Osteocyte (in vitro differentiated cells): ENCODE measurements around the gene GRID1. TPM values are rescaled to one million over a fixed set of nuclear protein-coding genes. Genes with fewer than 3 reads are reported as not detected.

Source experiments
- DNase-seq: peaks from one replicate; pipeline ENCODE4 v3.0.0; 2021; ENCODE audit warnings: mixed read lengths; ENCODE audit not compliant: unreplicated experiment; ENCODE audit errors: extremely low spot score
- H3K27ac Mint-ChIP-seq: one replicate; pipeline ENCODE4 v1.8.0; 2021; ENCODE audit warnings: mild to moderate bottlenecking, mixed read lengths; ENCODE audit not compliant: unreplicated experiment
- H3K27me3 Mint-ChIP-seq: one replicate; pipeline ENCODE4 v1.8.0; 2021; ENCODE audit warnings: mixed read lengths; ENCODE audit not compliant: unreplicated experiment
- H3K36me3 Mint-ChIP-seq: one replicate; pipeline ENCODE4 v1.8.0; 2021; ENCODE audit warnings: mixed read lengths; ENCODE audit not compliant: unreplicated experiment
- H3K4me1 Mint-ChIP-seq: one replicate; pipeline ENCODE4 v1.8.0; 2021; ENCODE audit warnings: mixed read lengths; ENCODE audit not compliant: unreplicated experiment
- H3K4me3 Mint-ChIP-seq: one replicate; pipeline ENCODE4 v1.8.0; 2021; ENCODE audit warnings: mild to moderate bottlenecking, moderate library complexity, mixed read lengths; ENCODE audit not compliant: unreplicated experiment
- H3K9me3 Mint-ChIP-seq: one replicate; pipeline ENCODE4 v1.8.0; 2021; ENCODE audit warnings: mixed read lengths; ENCODE audit not compliant: unreplicated experiment
- CTCF ChIP-seq: fragments of 200-600 bp; sonication (generic); IDR thresholded peaks from 2 replicates; pipeline ENCODE4 v1.5.0; 2021; ENCODE audit warnings: antibody characterized with exemption, mild to moderate bottlenecking, moderate library complexity
- total RNA-seq: library from RNA; stranded (reverse); gene quantifications from 2 replicates; pipeline ENCODE4 v1.2.1, GENCODE V29; 2021

The GRID1 gene
- total RNA-seq, 1 donor from 2014 or later, result 0.11 TPM

- Mint-ChIP-seq H3K9me3 (peaks cover 7% of the 10 kb centered on the region), H3K27me3 (no peaks in the 10 kb centered on the region), H3K36me3 (no peaks in the 10 kb centered on the region), H3K4me3 (no peak overlapping the region), H3K27ac (no peak overlapping the region), H3K4me1 (no peaks in the 10 kb centered on the region)
- TF ChIP-seq CTCF, result no peak
- no peak for DNase-seq
Measured at GRCh38 chr10:86234541-86235270, 131.9 kb downstream of the GRID1 start.

GRCh38 chr10:86234107-86234506, 132.5 kb downstream of the GRID1 start:
- Mint-ChIP-seq H3K9me3 (peaks cover 7% of the 10 kb centered on the region), H3K4me1 (no peaks in the 10 kb centered on the region), H3K27ac (no peak overlapping the region), H3K27me3 (no peaks in the 10 kb centered on the region), H3K36me3 (no peaks in the 10 kb centered on the region), H3K4me3 (no peak overlapping the region)
- TF ChIP-seq CTCF, result no peak
- DNase-seq, result no peak

- Mint-ChIP-seq H3K9me3 (peaks cover 7% of the 10 kb centered on the region), H3K4me3 (no peak overlapping the region), H3K27ac (no peak overlapping the region), H3K27me3 (no peaks in the 10 kb centered on the region), H3K4me1 (no peaks in the 10 kb centered on the region), H3K36me3 (no peaks in the 10 kb centered on the region)
- no peak for TF ChIP-seq CTCF
- DNase-seq, result no peak
Measured at GRCh38 chr10:86233131-86233530, 133.5 kb downstream of the GRID1 start.

- Mint-ChIP-seq H3K36me3 (no peaks in the 10 kb centered on the region), H3K9me3 (peaks cover 5% of the 10 kb centered on the region), H3K4me1 (no peaks in the 10 kb centered on the region), H3K27me3 (no peaks in the 10 kb centered on the region), H3K4me3 (no peak overlapping the region), H3K27ac (no peak overlapping the region)
- no peak for DNase-seq
- no peak for TF ChIP-seq CTCF
Measured at GRCh38 chr10:86232644-86233043, 134.0 kb downstream of the GRID1 start.

- no peaks in the 10 kb centered on the region for H3K36me3 Mint-ChIP-seq
- H3K9me3 Mint-ChIP-seq, result peaks cover under 1% of the 10 kb centered on the region
Measured at GRCh38 chr10:86231796-86232560, 134.6 kb downstream of the GRID1 start.

More at GRCh38 chr10:86231796-86232560, 134.6 kb downstream of the GRID1 start:
- H3K4me3 Mint-ChIP-seq, result no peak overlapping the region
- no peak overlapping the region for H3K27ac Mint-ChIP-seq
- no peaks in the 10 kb centered on the region for H3K27me3 Mint-ChIP-seq
- no peak for DNase-seq
- TF ChIP-seq CTCF, result no peak
- H3K4me1 Mint-ChIP-seq, result no peaks in the 10 kb centered on the region
